Measurements from ENCODE around the gene GDI1. TPM values are rescaled to one million over a fixed set of nuclear protein-coding genes. Genes with fewer than 3 reads are reported as not detected.
"Not testable (repeated sequence)": the region's sequence is repeated elsewhere in the genome, so short reads cannot be mapped to it uniquely, and the experiment has no call there.

The GDI1 gene
- total RNA-seq (2014; rRNA removed) (96.1 and 97.1 TPM in 2 replicates), Bru-seq, nascent RNA (percentile 85 among the genes with signal in this experiment), BruChase-seq, experiment 1, labeled RNA remaining after a 6-hour chase (percentile 97 among the genes with signal in this experiment), BruChase-seq, experiment 2, labeled RNA remaining after a 2-hour chase (percentile 92 among the genes with signal in this experiment)
- long read RNA-seq, transcript GDI1-204 (11 exons, 2,474 nt), result major isoform, 99 of 180 reads
- long read RNA-seq, transcript GDI1-207 (4 exons, 2,417 nt), result minor isoform, 5 of 180 reads
- long read RNA-seq, transcript GDI1-206 (3 exons, 754 nt), result minor isoform, 5 of 180 reads
- long read RNA-seq, partial matches to known transcripts, result 30 of 180 reads
- long read RNA-seq, other reads (novel, unspliced or antisense), result 41 of 180 reads

DNA sequence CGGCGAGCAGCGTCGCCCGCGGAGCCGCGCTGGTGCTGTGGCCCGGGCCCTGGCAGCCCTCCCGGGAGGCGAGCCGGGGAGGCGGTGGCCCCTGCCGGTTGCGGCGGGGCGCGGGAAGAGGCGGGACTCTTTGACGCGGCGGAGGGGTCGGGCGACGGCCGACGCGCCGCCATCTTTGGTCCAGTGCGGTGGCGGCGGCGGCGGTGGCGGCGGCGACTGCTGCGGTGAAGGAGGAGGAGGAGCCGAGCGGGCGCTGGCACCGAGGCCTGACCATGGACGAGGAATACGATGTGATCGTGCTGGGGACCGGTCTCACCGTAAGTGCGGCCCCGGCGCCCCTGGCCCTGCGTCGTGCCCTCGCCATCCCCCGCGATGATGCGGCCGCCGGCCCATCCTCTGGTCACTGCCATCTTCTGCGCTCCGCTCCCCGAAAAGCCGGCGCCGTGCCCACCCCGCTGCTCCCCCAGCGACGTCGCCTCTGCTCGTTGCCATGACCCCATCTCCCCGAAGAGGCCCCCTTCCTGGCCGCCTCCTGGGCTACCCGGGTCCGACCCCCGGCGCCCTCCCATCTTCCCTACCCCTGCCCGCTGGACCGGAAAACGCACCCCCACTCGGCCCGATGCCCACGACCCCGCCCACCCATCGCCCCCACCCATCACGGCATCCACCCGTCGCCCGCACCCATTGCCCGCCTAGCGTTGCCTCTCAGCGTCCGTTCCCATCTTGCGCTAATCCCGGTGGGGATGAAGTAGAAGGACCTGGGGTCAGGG is at the start of gene GDI1:
Gene GDI1 (plus strand): TSS at position 172 of the 770 bp plus-strand sequence. CDS start 101 bp downstream, at position 273.
- no TSS peak for BruUV-seq (replicated peaks)
- DNase-seq, result peak; percentile 33
- POLR2A ChIA-PET (ENCODE audit: unreplicated experiment), result no interaction called here
- Histone ChIP-seq H3K9ac (ENCODE audit: low read length) (peak within 1 kb of the TSS; percentile 70), H3K79me2 (ENCODE audit: low read length) (peaks cover 39% of the 10 kb centered on the region), H4K20me1 (ENCODE audit: low read length) (peaks cover 11% of the 10 kb centered on the region), H3K27me3 (ENCODE audit: low read length) (no peaks in the 10 kb centered on the region), H3K27ac (ENCODE audit: low read length) (peak within 1 kb of the TSS; percentile 43), H3K9me3 (ENCODE audit: low read length) (no peaks in the 10 kb centered on the region), H3K9me2 (replicated peaks; ENCODE audit: low read length) (no peaks in the 10 kb centered on the region), H2AFZ (ENCODE audit: low read length) (peak within 1 kb of the TSS; percentile 53; the same call in 1 of the 2 replicates), H3F3A (ENCODE audit: low read length, unreplicated experiment) (no peaks in the 10 kb centered on the region), H3K4me3 (ENCODE audit: low read length) (peak within 1 kb of the TSS; percentile 85), H3K4me2 (ENCODE audit: low read length) (peak within 1 kb of the TSS; percentile 98), H3K4me1 (ENCODE audit: insufficient read depth, low read length) (peaks cover 15% of the 10 kb centered on the region), H3K36me3 (ENCODE audit: low read depth, low read length) (peaks cover 4% of the 10 kb centered on the region; the same call in 1 of the 2 replicates)
- TF ChIP-seq EZH2phosphoT487 (IDR thresholded peaks at IDR 0.05; ENCODE audit: borderline replicate concordance, low read length) (no peak), EZH2 (IDR thresholded peaks at IDR 0.05; ENCODE audit: low read length, unreplicated experiment) (no peak)
- TF ChIP-seq, protein P1, sequence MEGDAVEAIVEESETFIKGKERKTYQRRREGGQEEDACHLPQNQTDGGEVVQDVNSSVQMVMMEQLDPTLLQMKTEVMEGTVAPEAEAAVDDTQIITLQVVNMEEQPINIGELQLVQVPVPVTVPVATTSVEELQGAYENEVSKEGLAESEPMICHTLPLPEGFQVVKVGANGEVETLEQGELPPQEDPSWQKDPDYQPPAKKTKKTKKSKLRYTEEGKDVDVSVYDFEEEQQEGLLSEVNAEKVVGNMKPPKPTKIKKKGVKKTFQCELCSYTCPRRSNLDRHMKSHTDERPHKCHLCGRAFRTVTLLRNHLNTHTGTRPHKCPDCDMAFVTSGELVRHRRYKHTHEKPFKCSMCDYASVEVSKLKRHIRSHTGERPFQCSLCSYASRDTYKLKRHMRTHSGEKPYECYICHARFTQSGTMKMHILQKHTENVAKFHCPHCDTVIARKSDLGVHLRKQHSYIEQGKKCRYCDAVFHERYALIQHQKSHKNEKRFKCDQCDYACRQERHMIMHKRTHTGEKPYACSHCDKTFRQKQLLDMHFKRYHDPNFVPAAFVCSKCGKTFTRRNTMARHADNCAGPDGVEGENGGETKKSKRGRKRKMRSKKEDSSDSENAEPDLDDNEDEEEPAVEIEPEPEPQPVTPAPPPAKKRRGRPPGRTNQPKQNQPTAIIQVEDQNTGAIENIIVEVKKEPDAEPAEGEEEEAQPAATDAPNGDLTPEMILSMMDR (conservative IDR thresholded peaks at IDR 0.05; ENCODE audit: low read depth, low read length), result no peak
- CTCF ChIA-PET, result no interaction called here
- ATAC-seq, result peak; percentile 59
- intact Hi-C loops (cut with micrococcal nuclease), result no loop called here

DNA sequence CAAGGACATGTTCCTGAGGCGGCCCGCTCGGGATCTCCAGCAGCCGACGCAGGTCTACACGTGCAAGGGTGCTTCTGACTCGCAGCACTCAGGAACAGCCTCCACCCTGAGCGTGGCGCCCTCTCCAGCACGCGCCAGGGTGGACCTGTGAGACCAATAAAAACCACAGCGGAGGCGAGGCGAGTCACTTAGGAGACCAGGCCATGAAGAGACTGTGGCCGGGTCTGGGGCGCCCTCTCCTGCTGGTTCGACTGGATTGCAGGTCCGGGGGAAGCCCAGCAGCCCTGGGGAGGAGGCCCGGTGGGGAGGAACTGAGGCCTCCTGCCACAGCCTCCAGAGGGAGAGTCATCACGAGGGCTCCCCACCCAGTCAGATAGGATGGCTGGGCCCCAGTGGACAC is 48.9 kb upstream of the GDI1 start:
- H3K4me1 ChIP-seq (ENCODE audit: insufficient read depth, low read length); H4K20me1 ChIP-seq (ENCODE audit: low read length); H2AFZ ChIP-seq (ENCODE audit: low read length); H3K9ac ChIP-seq (ENCODE audit: low read length); H3K36me3 ChIP-seq (ENCODE audit: low read depth, low read length); H3K9me3 ChIP-seq (ENCODE audit: low read length); DNase-seq; POLR2A ChIA-PET (ENCODE audit: unreplicated experiment); CTCF ChIA-PET; H3F3A ChIP-seq (ENCODE audit: low read length, unreplicated experiment); H3K9me2 ChIP-seq (replicated peaks; ENCODE audit: low read length); intact Hi-C loops (cut with micrococcal nuclease); H3K79me2 ChIP-seq (ENCODE audit: low read length); H3K27me3 ChIP-seq (ENCODE audit: low read length); H3K4me3 ChIP-seq (ENCODE audit: low read length); BruUV-seq (replicated peaks); H3K4me2 ChIP-seq (ENCODE audit: low read length); H3K27ac ChIP-seq (ENCODE audit: low read length): not testable (repeated sequence)
- peak; percentile 20 for ATAC-seq

DNA sequence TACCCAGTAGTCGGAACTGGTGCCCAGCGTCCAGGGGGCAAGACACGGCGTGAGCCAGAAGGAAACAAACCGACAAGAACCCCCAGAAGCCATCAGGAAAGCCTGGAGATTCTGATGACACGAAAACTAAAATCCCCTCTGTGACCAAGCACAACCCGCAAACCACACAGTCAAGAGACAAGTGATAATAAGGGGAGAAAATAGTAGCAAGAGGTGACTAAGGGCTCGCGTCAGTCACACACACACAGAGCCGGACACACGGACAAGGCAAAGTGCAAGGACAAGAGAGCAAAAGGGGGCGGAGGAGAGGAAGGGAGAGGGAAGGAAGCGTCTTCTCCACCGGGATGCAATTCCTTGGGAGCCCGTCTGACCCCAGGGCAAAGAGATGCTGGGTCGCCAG is 48.3 kb upstream of the GDI1 start:
- H3K79me2 ChIP-seq (ENCODE audit: low read length); BruUV-seq (replicated peaks); H3K36me3 ChIP-seq (ENCODE audit: low read depth, low read length); CTCF ChIA-PET; H3K4me1 ChIP-seq (ENCODE audit: insufficient read depth, low read length); intact Hi-C loops (cut with micrococcal nuclease); H4K20me1 ChIP-seq (ENCODE audit: low read length); H2AFZ ChIP-seq (ENCODE audit: low read length); H3K9me3 ChIP-seq (ENCODE audit: low read length); POLR2A ChIA-PET (ENCODE audit: unreplicated experiment); H3F3A ChIP-seq (ENCODE audit: low read length, unreplicated experiment); H3K27me3 ChIP-seq (ENCODE audit: low read length); DNase-seq; H3K4me2 ChIP-seq (ENCODE audit: low read length); H3K4me3 ChIP-seq (ENCODE audit: low read length); H3K27ac ChIP-seq (ENCODE audit: low read length); H3K9ac ChIP-seq (ENCODE audit: low read length); H3K9me2 ChIP-seq (replicated peaks; ENCODE audit: low read length): not testable (repeated sequence)
- ATAC-seq, result peak; percentile 3

DNA sequence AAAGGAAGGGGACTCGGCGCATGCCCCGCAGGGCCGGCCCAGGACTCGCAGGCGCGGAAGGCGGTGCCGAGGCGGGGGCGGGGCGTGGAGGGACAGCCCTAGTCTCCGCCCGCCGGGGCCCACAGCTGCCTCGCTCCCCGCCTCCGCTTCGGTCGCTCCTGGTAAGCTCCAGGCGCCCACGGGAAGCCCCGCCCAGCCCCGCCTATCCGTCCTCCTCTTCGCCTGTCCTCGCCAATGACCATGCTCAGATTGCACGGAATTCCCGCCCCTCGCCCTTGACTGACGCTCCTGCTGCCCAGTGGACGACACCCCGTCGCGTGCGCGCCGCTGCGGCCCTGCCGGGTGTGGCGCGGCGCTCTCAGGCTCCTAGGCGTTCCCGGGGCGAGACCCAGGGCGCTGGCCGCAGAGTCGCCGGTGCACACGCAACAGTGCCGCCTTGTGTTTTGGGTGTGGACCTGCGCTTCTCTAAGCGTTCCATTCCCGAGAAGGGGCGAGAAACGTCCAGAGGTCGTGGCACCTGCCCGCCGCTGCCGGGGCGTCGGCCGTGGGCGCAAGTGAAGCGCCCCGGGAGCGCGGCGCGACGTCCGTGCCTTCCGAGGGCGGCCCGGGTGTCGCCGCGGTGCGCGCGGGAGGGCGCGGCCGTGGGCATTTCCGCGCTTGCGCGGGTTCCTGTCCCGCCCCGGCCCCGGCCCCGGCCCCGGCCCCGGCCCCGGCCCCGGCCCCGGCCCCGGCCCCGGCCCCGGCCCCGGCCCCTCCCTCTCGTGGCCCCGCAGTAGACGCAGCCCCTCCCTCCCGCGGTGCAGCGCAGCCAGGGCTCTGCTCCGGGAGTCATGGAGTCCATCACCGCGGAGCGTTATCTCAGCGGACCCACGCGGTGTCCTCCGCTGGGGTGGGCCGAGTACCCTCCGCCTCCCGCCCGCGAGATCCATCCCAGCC is 46.9 kb upstream of the GDI1 start:
- intact Hi-C loops (cut with micrococcal nuclease), result loop anchor here (10.0 kb wide), 1 partner anchor 65 kb away; the partner anchor contains the start of gene PLXNA3
- H3K27me3 ChIP-seq (ENCODE audit: low read length); H4K20me1 ChIP-seq (ENCODE audit: low read length); H3F3A ChIP-seq (ENCODE audit: low read length, unreplicated experiment); H3K4me3 ChIP-seq (ENCODE audit: low read length); POLR2A ChIA-PET (ENCODE audit: unreplicated experiment); CTCF ChIA-PET; H3K79me2 ChIP-seq (ENCODE audit: low read length); DNase-seq; H3K27ac ChIP-seq (ENCODE audit: low read length); H3K9me2 ChIP-seq (replicated peaks; ENCODE audit: low read length); H3K4me2 ChIP-seq (ENCODE audit: low read length); H2AFZ ChIP-seq (ENCODE audit: low read length); BruUV-seq (replicated peaks); H3K9ac ChIP-seq (ENCODE audit: low read length); H3K36me3 ChIP-seq (ENCODE audit: low read depth, low read length); H3K9me3 ChIP-seq (ENCODE audit: low read length); H3K4me1 ChIP-seq (ENCODE audit: insufficient read depth, low read length): not testable (repeated sequence)
- ATAC-seq, result peak; percentile 75

DNA sequence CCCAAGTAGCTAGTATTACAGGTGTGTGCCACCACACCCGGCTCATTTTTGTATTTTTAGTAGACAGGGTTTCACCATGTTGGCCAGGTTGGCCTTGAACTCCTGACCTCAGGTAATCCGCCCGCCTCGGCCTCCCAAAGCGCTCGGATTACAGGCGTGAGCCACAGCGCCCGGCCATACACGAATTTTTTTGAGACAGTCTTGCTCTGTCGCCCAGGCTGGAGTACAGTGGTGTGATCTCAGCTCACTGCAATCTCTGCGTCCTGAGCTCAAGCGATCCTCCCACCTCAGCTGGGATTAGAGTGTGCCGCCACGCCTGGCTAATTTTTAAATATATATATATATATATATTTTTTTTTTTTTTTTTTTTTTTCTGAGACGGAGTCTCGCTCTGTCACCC is 40.6 kb upstream of the GDI1 start:
- intact Hi-C loops (cut with micrococcal nuclease), result loop anchor here (10.0 kb wide), 1 partner anchor 58 kb away; the partner anchor contains the start of gene PLXNA3
- CTCF ChIA-PET; DNase-seq; BruUV-seq (replicated peaks); H3K9me3 ChIP-seq (ENCODE audit: low read length); H3K27me3 ChIP-seq (ENCODE audit: low read length); POLR2A ChIA-PET (ENCODE audit: unreplicated experiment); H3K4me2 ChIP-seq (ENCODE audit: low read length); H3K9ac ChIP-seq (ENCODE audit: low read length); H3K27ac ChIP-seq (ENCODE audit: low read length); H2AFZ ChIP-seq (ENCODE audit: low read length); ATAC-seq; H3K4me3 ChIP-seq (ENCODE audit: low read length); H3K9me2 ChIP-seq (replicated peaks; ENCODE audit: low read length): not testable (repeated sequence)
- peaks cover 14% of the 10 kb centered on the region for H3F3A ChIP-seq (ENCODE audit: low read length, unreplicated experiment)
- peaks cover 25% of the 10 kb centered on the region for H3K36me3 ChIP-seq (ENCODE audit: low read depth, low read length)
- H3K4me1 ChIP-seq (ENCODE audit: insufficient read depth, low read length), result peaks cover 12% of the 10 kb centered on the region; the same call in 1 of the 2 replicates
- H3K79me2 ChIP-seq (ENCODE audit: low read length), result peaks cover 32% of the 10 kb centered on the region
- H4K20me1 ChIP-seq (ENCODE audit: low read length), result peaks cover 24% of the 10 kb centered on the region

Data from PC-3 (cell line).